CD4-positive, alpha-beta T cell treated with Interleukin-21 for 1 hour (primary cell): ENCODE measurements around the gene ANLN.

Experiments
- DNase-seq: peaks from one replicate; pipeline ENCODE4 v3.0.0-alpha.2; 2020

Gene ANLN, protein sequence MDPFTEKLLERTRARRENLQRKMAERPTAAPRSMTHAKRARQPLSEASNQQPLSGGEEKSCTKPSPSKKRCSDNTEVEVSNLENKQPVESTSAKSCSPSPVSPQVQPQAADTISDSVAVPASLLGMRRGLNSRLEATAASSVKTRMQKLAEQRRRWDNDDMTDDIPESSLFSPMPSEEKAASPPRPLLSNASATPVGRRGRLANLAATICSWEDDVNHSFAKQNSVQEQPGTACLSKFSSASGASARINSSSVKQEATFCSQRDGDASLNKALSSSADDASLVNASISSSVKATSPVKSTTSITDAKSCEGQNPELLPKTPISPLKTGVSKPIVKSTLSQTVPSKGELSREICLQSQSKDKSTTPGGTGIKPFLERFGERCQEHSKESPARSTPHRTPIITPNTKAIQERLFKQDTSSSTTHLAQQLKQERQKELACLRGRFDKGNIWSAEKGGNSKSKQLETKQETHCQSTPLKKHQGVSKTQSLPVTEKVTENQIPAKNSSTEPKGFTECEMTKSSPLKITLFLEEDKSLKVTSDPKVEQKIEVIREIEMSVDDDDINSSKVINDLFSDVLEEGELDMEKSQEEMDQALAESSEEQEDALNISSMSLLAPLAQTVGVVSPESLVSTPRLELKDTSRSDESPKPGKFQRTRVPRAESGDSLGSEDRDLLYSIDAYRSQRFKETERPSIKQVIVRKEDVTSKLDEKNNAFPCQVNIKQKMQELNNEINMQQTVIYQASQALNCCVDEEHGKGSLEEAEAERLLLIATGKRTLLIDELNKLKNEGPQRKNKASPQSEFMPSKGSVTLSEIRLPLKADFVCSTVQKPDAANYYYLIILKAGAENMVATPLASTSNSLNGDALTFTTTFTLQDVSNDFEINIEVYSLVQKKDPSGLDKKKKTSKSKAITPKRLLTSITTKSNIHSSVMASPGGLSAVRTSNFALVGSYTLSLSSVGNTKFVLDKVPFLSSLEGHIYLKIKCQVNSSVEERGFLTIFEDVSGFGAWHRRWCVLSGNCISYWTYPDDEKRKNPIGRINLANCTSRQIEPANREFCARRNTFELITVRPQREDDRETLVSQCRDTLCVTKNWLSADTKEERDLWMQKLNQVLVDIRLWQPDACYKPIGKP

DNA sequence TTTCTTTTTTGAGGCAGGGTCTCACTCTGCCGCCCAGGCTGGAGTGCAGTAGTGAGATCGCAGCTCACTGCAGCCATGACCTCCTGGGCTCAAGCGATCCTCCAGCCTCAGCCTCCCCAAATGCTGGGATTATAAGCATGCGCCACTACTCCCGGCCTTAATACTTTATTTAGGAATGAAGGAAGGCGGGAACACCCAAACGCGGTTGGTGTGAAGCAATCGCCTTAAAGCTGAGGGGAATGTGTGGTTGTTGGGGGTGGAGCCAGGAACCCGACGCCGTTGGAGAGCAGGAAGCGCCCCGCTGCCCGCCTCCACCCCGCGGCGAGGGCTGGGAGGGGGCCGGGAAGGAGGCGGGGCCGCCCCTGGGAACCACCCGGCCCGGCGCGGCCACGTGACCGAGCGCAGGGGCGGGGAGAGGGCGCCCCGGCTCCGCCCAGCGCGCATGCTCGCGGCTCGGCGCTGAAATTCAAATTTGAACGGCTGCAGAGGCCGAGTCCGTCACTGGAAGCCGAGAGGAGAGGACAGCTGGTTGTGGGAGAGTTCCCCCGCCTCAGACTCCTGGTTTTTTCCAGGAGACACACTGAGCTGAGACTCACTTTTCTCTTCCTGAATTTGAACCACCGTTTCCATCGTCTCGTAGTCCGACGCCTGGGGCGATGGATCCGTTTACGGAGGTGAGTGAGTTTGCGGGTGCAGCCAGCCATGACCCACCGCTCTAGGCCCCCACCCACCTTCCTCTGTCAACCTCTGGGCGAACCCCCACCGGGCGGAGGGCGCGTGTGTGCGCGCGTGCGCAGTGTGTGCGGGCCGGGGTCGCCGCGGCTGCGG is at the start of gene ANLN:
Gene ANLN, plus strand, starts transcription at position 492 of the 828 bp plus-strand sequence. Its CDS starts 165 bp downstream, at position 657.
- peak; percentile 87 for DNase-seq

DNA sequence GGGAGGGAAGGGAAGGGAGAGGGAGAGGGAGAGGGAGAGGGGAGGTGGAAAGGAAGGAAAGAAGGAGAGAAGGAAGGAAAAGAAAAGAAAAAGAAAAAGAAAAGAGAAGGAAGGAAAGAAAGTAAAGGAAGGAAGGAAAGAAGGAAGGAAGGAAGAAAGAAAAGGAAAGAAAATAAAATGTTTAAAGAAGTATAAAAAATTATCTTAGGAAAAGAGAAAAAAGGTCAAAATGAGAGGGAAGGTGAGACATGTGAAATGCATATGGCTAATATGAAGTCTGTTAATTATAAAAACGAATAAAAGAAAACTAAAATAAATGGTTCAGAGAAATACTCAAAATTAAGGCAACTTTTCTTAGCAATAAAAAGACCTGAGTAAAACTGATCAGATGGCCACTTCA is 46.1 kb upstream of the ANLN start:
- no peak for DNase-seq

DNA sequence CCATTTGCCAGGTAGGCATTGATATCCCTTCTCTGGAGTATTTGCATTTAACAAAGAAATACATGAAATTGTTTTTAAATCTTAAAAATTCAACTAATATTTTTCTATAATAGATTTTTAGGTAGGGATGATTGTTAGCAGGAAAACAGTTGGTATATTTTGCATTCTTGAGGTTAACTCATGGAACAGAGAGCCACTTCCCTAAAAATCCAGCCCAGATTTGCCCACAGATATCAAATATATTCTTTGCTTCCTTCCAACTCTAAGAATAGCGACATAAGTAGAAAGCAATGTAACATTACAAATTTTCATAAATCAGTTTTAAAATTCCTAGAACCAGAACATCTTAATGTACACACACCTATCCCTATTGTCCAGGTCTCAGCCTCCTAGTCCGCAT is 45.0 kb upstream of the ANLN start:
- no peak for DNase-seq

GRCh38 chr7:36346260-36346831 is 43.3 kb upstream of the ANLN start:
- no peak for DNase-seq

DNA sequence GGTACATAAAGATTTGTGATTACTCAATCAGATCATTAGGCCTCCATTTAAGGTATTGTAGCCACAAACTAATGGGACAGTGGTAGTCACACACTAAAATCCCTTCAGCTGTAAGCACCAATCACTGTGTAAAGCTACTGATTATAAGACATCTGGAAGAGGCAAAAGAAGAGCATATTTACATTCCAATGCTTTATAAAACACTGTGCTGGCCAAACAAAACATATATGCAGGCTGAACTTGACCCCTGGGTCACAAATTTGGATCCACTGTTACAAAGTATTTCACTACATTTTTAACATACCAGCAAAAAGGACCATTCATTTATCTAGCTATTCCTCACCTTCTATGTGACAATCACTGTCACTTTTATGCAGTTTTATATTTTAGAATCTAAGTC is 41.4 kb upstream of the ANLN start:
- no peak for DNase-seq

GRCh38 chr7:36348771-36349170 is 40.9 kb upstream of the ANLN start:
- DNase-seq = no peak

DNA sequence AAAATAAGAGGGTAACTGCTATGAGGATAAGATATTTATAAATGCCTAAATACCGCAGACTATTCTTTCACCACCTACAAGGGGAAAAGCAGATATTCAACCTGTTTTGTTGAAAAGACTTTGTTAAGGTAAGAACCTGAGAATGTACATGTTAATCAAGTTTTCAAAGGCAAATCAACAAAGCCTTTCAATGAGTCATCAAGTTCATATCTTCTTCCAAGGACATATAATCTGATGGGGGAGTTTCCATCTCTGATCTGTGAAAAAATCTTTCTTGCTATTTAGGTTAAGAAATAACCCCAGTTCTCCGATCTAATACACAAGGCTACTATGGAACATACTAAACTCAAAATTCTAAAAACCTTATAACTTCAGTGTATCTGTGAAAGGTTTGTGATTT is 40.0 kb upstream of the ANLN start:
- no peak for DNase-seq

- no peak for DNase-seq
Measured at GRCh38 chr7:36355490-36355889, 34.2 kb upstream of the ANLN start.

GRCh38 chr7:36357054-36357453 is 32.6 kb upstream of the ANLN start:
- DNase-seq = no peak

DNA sequence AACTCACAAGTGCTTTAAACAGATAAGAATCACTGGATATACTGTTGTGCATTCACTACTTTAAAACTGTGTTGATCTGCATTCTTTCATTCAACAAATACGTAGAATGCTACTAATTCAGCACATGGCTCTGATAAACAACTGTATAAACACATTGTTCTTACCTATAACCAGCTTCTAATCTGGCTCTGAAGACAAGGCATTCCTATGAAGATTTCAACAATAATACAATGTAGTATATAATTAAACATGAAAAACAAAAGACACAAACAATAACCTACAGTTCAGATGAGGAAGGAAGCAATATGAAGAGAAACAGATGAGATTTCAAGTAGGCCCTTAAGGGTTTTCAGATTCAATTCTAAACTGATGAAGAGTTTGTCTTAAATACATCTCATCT is 31.1 kb upstream of the ANLN start:
- no peak for DNase-seq

GRCh38 chr7:36360244-36360643 is 29.4 kb upstream of the ANLN start:
- no peak for DNase-seq

GRCh38 chr7:36361227-36361626 is 28.4 kb upstream of the ANLN start:
- no peak for DNase-seq

DNA sequence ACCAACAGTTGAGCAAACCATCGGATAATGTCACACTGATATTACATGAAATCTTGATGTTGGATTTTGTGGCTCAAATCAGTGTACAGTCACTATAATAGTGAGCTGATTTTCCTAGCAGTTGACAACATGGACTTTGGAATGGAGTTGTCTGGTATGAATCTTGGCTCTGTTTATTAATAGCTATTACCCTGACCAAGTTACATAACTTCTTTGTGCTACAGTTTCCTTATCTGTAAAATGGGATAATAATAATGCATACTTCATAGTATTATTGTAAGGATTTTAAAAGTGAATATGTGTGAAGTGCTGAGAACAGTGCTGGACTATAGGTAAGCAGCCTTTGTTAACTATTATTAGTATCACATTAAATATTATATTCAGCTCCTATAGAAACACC is 26.1 kb upstream of the ANLN start:
- DNase-seq = no peak

- DNase-seq = no peak
Measured at GRCh38 chr7:36366005-36366717, 23.5 kb upstream of the ANLN start.

GRCh38 chr7:36366718-36367560 is 22.7 kb upstream of the ANLN start:
- peak; percentile 94 for DNase-seq

- no peak for DNase-seq
Measured at GRCh38 chr7:36367561-36368077, 22.0 kb upstream of the ANLN start.

DNA sequence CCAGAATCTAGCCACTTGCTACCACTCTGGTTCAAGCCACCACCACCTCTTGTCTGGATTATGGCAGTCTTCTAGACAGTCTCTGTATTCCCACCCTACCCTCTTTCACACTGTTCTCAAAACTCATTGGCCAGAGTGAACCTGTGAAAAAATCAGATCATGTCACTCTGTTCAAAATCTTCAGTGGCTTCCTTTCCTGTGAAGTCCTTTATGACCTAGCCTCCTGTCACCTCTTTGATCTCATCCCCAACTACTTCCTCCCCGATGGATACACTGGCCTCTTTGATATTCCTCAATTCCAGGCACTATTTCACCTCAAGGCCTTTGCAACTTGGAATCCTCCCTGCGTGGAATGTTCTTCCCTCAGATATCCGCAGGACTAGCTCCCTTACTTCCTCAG is 21.2 kb upstream of the ANLN start:
- no peak for DNase-seq

DNA sequence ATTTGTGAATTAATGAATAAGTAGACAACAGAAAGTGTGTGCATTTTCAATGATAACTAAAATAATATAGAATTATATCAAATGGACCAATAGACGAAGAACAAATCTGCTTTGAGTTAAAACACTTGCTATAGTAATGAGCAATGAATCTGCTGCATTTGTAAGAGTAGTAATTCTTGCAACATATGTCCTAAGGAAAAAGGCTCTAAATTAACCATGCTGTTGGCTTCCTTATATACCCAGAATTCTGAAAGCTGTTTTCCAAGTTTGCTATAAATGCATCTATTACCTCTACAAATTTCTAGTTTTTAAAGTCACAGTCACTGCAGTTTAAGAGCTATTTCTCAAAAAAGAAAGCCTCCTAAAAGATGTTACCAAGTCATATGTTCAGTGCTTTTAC is 20.5 kb upstream of the ANLN start:
- no peak for DNase-seq

DNA sequence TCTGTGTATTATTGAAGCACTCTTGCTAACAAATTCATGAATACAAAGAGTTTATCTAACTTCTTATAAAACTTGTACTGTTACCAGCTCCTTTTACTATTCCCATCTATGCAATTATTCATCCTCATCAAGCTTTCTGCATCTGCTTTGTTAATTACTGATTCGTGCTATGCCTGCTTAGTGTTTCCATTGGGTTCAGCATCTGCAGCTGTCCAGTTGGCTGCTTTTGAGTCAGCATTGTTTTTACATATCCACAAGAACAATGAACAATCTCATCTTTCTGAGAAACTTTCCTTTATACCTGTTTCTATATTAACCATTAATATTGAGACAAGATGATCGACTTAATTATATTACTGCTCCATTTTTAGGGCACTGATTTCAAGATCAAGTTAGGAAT is 19.6 kb upstream of the ANLN start:
- no peak for DNase-seq

- no peak for DNase-seq
Measured at GRCh38 chr7:36372156-36372555, 17.5 kb upstream of the ANLN start.
